H1 (cell line): ENCODE data around the gene FLRT2. TPM values are rescaled to one million over a fixed set of nuclear protein-coding genes. Genes with fewer than 3 reads are reported as not detected.
A peak's percentile ranks its signal among the peaks of the same experiment; 100 is the strongest.

ENCODE experiments used
- ASH2L ChIP-seq: fragments of 200-600, 300-600 bp; sonication (generic); IDR thresholded peaks from one replicate; pipeline ENCODE4 v1.7.1; 2017; ENCODE audit warnings: low read length
- ATF2 ChIP-seq: IDR thresholded peaks from 2 replicates; pipeline ENCODE4 v1.6.1; 2012; ENCODE audit warnings: low read length, inconsistent platforms
- CHD2 ChIP-seq: IDR thresholded peaks from 2 replicates; pipeline ENCODE4 v1.6.1; 2012; ENCODE audit warnings: low read length, improper control_type of control experiment
- CREB1 ChIP-seq: IDR thresholded peaks from 2 replicates; pipeline ENCODE4 v1.6.1; 2012; ENCODE audit warnings: inconsistent platforms
- CTBP2 ChIP-seq: IDR thresholded peaks from 2 replicates; pipeline ENCODE4 v1.7.0; 2011; ENCODE audit warnings: borderline replicate concordance, mild to moderate bottlenecking, moderate library complexity, mixed read lengths, low read length; ENCODE audit not compliant: insufficient read depth, insufficient read length
- CTCF ChIP-seq, 3 experiments: IDR thresholded peaks; 1 replicate in 2 of 3; 2 replicates in 1 of 3; pipeline versions ENCODE4 v1.5.1 to v1.6.1; 2011; ENCODE audit warnings: low read length in 3 of 3, mild to moderate bottlenecking in 3 of 3, inconsistent platforms in 2 of 3, low read depth in 1 of 3, moderate library complexity in 1 of 3; ENCODE audit not compliant: insufficient read depth in 1 of 3; ENCODE audit errors: control extremely low read depth in 1 of 3
- EP300 ChIP-seq, 2 experiments: IDR thresholded peaks; 1 replicate in 1 of 2; 2 replicates in 1 of 2; pipeline ENCODE4 v1.6.1; 2011 to 2012; ENCODE audit warnings: low read depth in 2 of 2, low read length in 2 of 2, mild to moderate bottlenecking in 2 of 2, borderline replicate concordance in 1 of 2, inconsistent platforms in 1 of 2, moderate library complexity in 1 of 2
- JUN ChIP-seq: IDR thresholded peaks from 2 replicates; pipeline ENCODE4 v1.6.1; 2011; ENCODE audit warnings: low read depth, mild to moderate bottlenecking, improper control_type of control experiment, low read length
- KDM4A ChIP-seq: IDR thresholded peaks from one replicate; pipeline ENCODE4 v1.7.1; 2012; ENCODE audit warnings: low read depth, mild to moderate bottlenecking, moderate library complexity, low read length, inconsistent platforms; ENCODE audit not compliant: severe bottlenecking
- PHF8 ChIP-seq: fragments of 200-600 bp; sonication (generic); conservative IDR thresholded peaks from 2 replicates; pipeline ENCODE4 v1.7.1; 2012; ENCODE audit warnings: low read depth, mild to moderate bottlenecking, inconsistent platforms, low read length, moderate library complexity
- POLR2A ChIP-seq, 2 experiments: IDR thresholded peaks; 1 replicate in 1 of 2; 2 replicates in 1 of 2; pipeline ENCODE4 v1.6.1; 2011; ENCODE audit warnings: low read depth in 2 of 2, low read length in 2 of 2, mild to moderate bottlenecking in 2 of 2; ENCODE audit errors: control extremely low read depth in 1 of 2
- POLR2AphosphoS5 ChIP-seq: IDR thresholded peaks from 2 replicates; pipeline ENCODE4 v1.6.1; 2011; ENCODE audit warnings: low read depth, low read length
- RXRA ChIP-seq: IDR thresholded peaks from 2 replicates; pipeline ENCODE4 v1.6.1; 2011; ENCODE audit warnings: low read depth, mild to moderate bottlenecking, low read length, moderate library complexity; ENCODE audit not compliant: insufficient read depth
- SAP30 ChIP-seq: fragments of 300-600 bp; sonication (generic); IDR thresholded peaks from 2 replicates; pipeline ENCODE4 v1.7.1; 2012; ENCODE audit warnings: low read length, moderate library complexity, mild to moderate bottlenecking, inconsistent platforms; ENCODE audit not compliant: insufficient read depth, insufficient replicate concordance
- SUZ12 ChIP-seq: fragments of 200-600 bp; sonication (generic); IDR thresholded peaks from 2 replicates; pipeline ENCODE4 v1.6.1; 2012; ENCODE audit warnings: mild to moderate bottlenecking, inconsistent platforms, low read length, moderate library complexity, mixed read lengths
- TAF1 ChIP-seq: IDR thresholded peaks from 2 replicates; pipeline ENCODE4 v1.6.1; 2011; ENCODE audit warnings: mild to moderate bottlenecking, low read depth, low read length
- TEAD4 ChIP-seq: IDR thresholded peaks from 2 replicates; pipeline ENCODE4 v1.6.1; 2012; ENCODE audit warnings: low read depth, low read length, inconsistent platforms, mixed read lengths
- USF2 ChIP-seq: IDR thresholded peaks from 2 replicates; pipeline ENCODE4 v1.6.1; 2011; ENCODE audit warnings: low read length, improper control_type of control experiment
- ZNF274 ChIP-seq: IDR thresholded peaks from 2 replicates; pipeline ENCODE4 v1.7.0; 2012; ENCODE audit warnings: low read length, borderline replicate concordance; ENCODE audit errors: extremely low read depth
- polyA plus RNA-seq, 7 experiments: library from polyadenylated mRNA; depleted of rRNA in 3 of 7; stranded (reverse) in 5 of 7; unstranded in 2 of 7; fragments of >200 nt in 5 of 7; fragments of 200-250 nt in 2 of 7; gene quantifications; 1 replicate in 5 of 7; 2 replicates in 1 of 7; 4 replicates in 1 of 7; pipeline versions ENCODE4 v1.2.1 to v1.2.3, GENCODE V29; 2011 to 2013; ENCODE audit warnings: missing spikeins in 2 of 7, mixed read lengths in 2 of 7
- total RNA-seq: library from RNA; stranded (reverse); fragmentation: NEBNext Ultra II Directional; extraction: Animal tissue kit (Norgen Biotek cat#: 25700); gene quantifications from 2 replicates; pipeline ENCODE4 v1.2.1, GENCODE V29; 2021

Gene FLRT2
- total and polyA plus RNA-seq, 2 of the 8 experiments (the other 6 are each of a cell fraction or from before 2014, with no cell fraction given) = 2.4 to 6.9 TPM

GRCh38 chr14:85529803-85530574 is at the start of gene FLRT2 (continued):
- TF ChIP-seq CTBP2 (peak; percentile 57), ATF2 (no peak), POLR2AphosphoS5 (no peak), SAP30 (no peak), EP300 (IDR thresholded peaks at IDR 0.05; ENCODE audit: borderline replicate concordance in 1 of 2, low read depth in 2 of 2, low read length in 2 of 2) (no peak), CREB1 (peak; percentile 13; the same call in 1 of the 2 replicates), KDM4A (peak; percentile 52), USF2 (no peak), JUN (no peak), RXRA (no peak), TEAD4 (no peak), SUZ12 (peak; percentile 6), TAF1 (no peak), CTCF (IDR thresholded peaks at IDR 0.05; ENCODE audit: control extremely low read depth in 1 of 3, insufficient read depth in 1 of 3, low read depth in 1 of 3, low read length in 3 of 3) (no peak), ZNF274 (no peak), PHF8 (no peak), ASH2L (peak; percentile 47), CHD2 (no peak), POLR2A (IDR thresholded peaks at IDR 0.05; ENCODE audit: control extremely low read depth in 1 of 2, low read depth in 2 of 2, low read length in 2 of 2) (no peak)
